Gastroesophageal sphincter (tissue), 4 donors: ENCODE data around the gene MS4A4E. TPM values are rescaled to one million over a fixed set of nuclear protein-coding genes. Genes with fewer than 3 reads are reported as not detected.
"Not testable (repeated sequence)": the region's sequence is repeated elsewhere in the genome, so short reads cannot be mapped to it uniquely, and the experiment has no call there.

Source experiments
- ATAC-seq: fragments of 150-250 bp; one replicate; pipeline ENCODE4 v1.9.1; 2016; ENCODE audit warnings: mild to moderate bottlenecking, moderate library complexity
- H3K27ac ChIP-seq, 4 donors: fragments of 200-600 bp; sonication (generic) in 3 of 4; 1 replicate in 3 of 4; 2 replicates in 1 of 4; pipeline ENCODE4 v1.5.1; 2016 to 2019
- H3K27me3 ChIP-seq: fragments of 200-600 bp; sonication (generic); one replicate; pipeline ENCODE4 v1.5.1; 2019
- H3K36me3 ChIP-seq, 2 donors: fragments of 200-600 bp; sonication (generic); one replicate each; pipeline ENCODE4 v1.5.1; 2019; ENCODE audit warnings: control low read depth in 1 of 2
- H3K4me1 ChIP-seq, 3 donors: fragments of 200-600 bp; sonication (generic); 1 replicate in 2 of 3; 2 replicates in 1 of 3; pipeline ENCODE4 v1.5.1; 2016 to 2019; ENCODE audit warnings: control low read depth in 2 of 3
- H3K4me3 ChIP-seq, 2 donors: fragments of 200-600 bp; sonication (generic); one replicate each; pipeline ENCODE4 v1.5.1; 2019; ENCODE audit warnings: mild to moderate bottlenecking in 1 of 2, moderate library complexity in 1 of 2
- H3K9me3 ChIP-seq, 3 donors: fragments of 200-600 bp; sonication (generic); one replicate each; pipeline ENCODE4 v1.5.1; 2017 to 2019; ENCODE audit warnings: control low read depth in 2 of 3
- CTCF ChIP-seq, 4 experiments: fragments of 200-600 bp in 2 of 4; fragments of 450-650 bp in 2 of 4; sonication (generic) in 1 of 4; IDR thresholded peaks; one replicate each; pipeline ENCODE4 v1.5.1; 2017 to 2019; ENCODE audit warnings: antibody characterized with exemption in 4 of 4, mild to moderate bottlenecking in 2 of 4, moderate library complexity in 2 of 4
- EP300 ChIP-seq: sonication (generic); formaldehyde crosslinking; IDR thresholded peaks from one replicate; pipeline ENCODE4 v1.6.1; 2017; ENCODE audit warnings: antibody characterized with exemption, mild to moderate bottlenecking
- POLR2A ChIP-seq, 2 donors: fragments of 450-650 bp; IDR thresholded peaks; one replicate each; pipeline ENCODE4 v1.6.1; 2017; ENCODE audit warnings: antibody characterized with exemption in 2 of 2, mild to moderate bottlenecking in 2 of 2, moderate library complexity in 1 of 2
- POLR2AphosphoS5 ChIP-seq: sonication (generic); formaldehyde crosslinking; IDR thresholded peaks from one replicate; pipeline ENCODE4 v1.6.1; 2017; ENCODE audit warnings: antibody characterized with exemption
- WGBS, 2 donors: methylation state at CpG; one replicate each; pipeline ENCODE4 v1.1.5; 2018; ENCODE audit warnings: low coverage in 1 of 2; 5-methylcytosine and 5-hydroxymethylcytosine counted together
- small RNA-seq, 4 donors: library from RNA; depleted of rRNA; stranded (forward); fragments of <200 nt; gene quantifications; one replicate each; pipeline ENCODE3, GENCODE V24; 2016
- total RNA-seq, 4 donors: library from RNA; depleted of rRNA; stranded (reverse); fragments of >200 nt; gene quantifications; one replicate each; pipeline ENCODE4 v1.1.0, GENCODE V29; 2016

Gene MS4A4E
- total RNA-seq, 4 donors from 2014 or later, result 3.0 to 8.2 (median 3.9) TPM; not detected in 1

DNA sequence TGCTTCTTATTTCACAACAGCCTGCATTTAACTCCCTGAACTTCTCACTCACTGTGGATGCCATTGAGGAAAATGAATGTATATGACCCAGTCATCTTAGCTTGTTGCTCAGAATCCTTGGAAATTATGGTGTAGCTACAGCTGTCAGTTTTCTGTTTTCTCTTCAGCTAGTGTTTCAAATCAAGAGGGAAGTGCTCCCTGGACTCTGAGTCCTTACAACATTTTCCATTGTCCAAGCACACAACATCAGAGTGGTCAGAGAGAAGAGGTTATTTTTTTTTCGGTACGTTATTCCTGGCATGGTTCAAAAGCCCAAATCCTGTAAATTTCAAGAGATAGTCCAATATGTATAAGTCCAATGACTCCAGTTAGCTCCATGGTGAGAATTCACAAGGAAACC, 83.7 kb downstream of the MS4A4E start:
- TF ChIP-seq EP300 (no peak), POLR2A (IDR thresholded peaks at IDR 0.05) (no peak), POLR2AphosphoS5 (no peak), CTCF (IDR thresholded peaks at IDR 0.05) (no peak)
- Histone ChIP-seq H3K9me3 (no peaks in the 10 kb centered on the region), H3K4me3 (no peak overlapping the region), H3K27ac (no peak overlapping the region), H3K36me3 (no peaks in the 10 kb centered on the region), H3K27me3 (no peaks in the 10 kb centered on the region), H3K4me1 (no peaks in the 10 kb centered on the region)
- ATAC-seq, result no peak
- WGBS, 2 donors, result 33 to 74% methylated on average over 2 of the region's 2 CpGs

- Histone ChIP-seq H3K27ac (no peak overlapping the region), H3K4me1 (no peaks in the 10 kb centered on the region), H3K27me3 (no peaks in the 10 kb centered on the region), H3K9me3 (no peaks in the 10 kb centered on the region), H3K36me3 (no peaks in the 10 kb centered on the region), H3K4me3 (no peak overlapping the region)
- 71 to 72% methylated on average over 3 of the region's 3 CpGs for whole genome bisulfite sequencing, 2 donors
- no peak for ATAC-seq
- TF ChIP-seq EP300 (no peak), POLR2A (IDR thresholded peaks at IDR 0.05) (no peak), CTCF (IDR thresholded peaks at IDR 0.05) (no peak), POLR2AphosphoS5 (no peak)
Observed at GRCh38 chr11:60158636-60159035, 84.3 kb downstream of the MS4A4E start.

GRCh38 chr11:60155931-60156330, 87.0 kb downstream of the MS4A4E start:
- Histone ChIP-seq H3K27ac (no peak overlapping the region), H3K4me3 (no peak overlapping the region), H3K4me1 (no peaks in the 10 kb centered on the region), H3K27me3 (no peaks in the 10 kb centered on the region), H3K9me3 (no peaks in the 10 kb centered on the region), H3K36me3 (no peaks in the 10 kb centered on the region)
- no peak for TF ChIP-seq CTCF (IDR thresholded peaks at IDR 0.05)
- no peak for TF ChIP-seq EP300
- no peak for TF ChIP-seq POLR2AphosphoS5
- TF ChIP-seq POLR2A (IDR thresholded peaks at IDR 0.05), result no peak
- 63 to 83% methylated on average over 3 of the region's 3 CpGs for WGBS, 2 donors
- ATAC-seq, result no peak

DNA sequence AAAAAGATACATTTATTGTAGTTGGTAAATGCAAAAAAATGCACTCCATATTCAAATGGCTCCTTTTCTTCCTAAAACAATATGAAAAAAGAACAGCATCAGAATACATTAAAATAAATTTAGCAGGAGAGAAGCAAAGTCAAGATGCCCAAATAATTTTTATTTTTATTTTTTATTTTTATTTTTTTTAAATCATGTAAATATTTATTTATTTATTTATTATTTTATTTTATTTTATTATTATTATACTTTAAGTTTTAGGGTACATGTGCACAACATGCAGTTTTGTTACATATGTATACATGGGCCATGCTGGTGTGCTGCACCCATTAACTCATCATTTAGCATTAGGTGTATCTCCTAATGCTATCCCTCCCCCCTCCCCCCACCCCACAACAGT, 90.2 kb downstream of the MS4A4E start:
- ATAC-seq, H3K4me1 ChIP-seq, H3K9me3 ChIP-seq, H3K27ac ChIP-seq, H3K36me3 ChIP-seq, H3K4me3 ChIP-seq, H3K27me3 ChIP-seq: not testable (repeated sequence)

DNA sequence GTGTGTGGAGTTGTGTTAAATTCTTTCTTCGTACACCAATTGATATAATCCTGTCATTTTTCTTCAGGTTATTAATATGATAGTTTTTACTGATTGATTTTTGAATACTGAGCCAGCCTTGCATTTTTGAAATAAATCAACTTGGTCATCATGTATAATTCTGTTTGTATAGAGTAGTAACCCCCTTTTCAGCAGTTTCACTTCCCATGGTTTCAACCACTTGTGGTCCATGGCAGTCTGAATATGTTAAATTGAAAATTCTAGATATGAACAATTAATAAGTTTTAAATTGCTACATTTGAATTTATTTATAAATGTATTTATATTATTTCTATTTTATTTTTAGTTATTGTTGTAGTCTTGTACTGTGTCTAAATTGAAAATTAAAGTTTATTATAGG, 92.7 kb downstream of the MS4A4E start:
- WGBS, 2 donors, result 60 to 77% methylated on average over 1 of the region's 1 CpG
- Histone ChIP-seq H3K4me3 (no peak overlapping the region), H3K36me3 (no peaks in the 10 kb centered on the region), H3K27ac (no peak overlapping the region), H3K27me3 (no peaks in the 10 kb centered on the region), H3K4me1 (no peaks in the 10 kb centered on the region), H3K9me3 (no peaks in the 10 kb centered on the region)
- TF ChIP-seq POLR2AphosphoS5, result no peak
- no peak for TF ChIP-seq EP300
- TF ChIP-seq CTCF (IDR thresholded peaks at IDR 0.05), result no peak
- no peak for TF ChIP-seq POLR2A (IDR thresholded peaks at IDR 0.05)
- no peak for ATAC-seq

Small RNA genes lying within 50 kb of the gene (small RNA-seq; reads per million reads assigned to genes)
- 0.45 to 1.0 (median 0.58) reads per million in 4 donors for gene MIR6503

Other genes with a start within 250 kb of the MS4A4E start
- not detected for gene OOSP4B, start 226.0 kb downstream of the MS4A4E start, total RNA-seq
- not detected for gene OOSP2, start 202.7 kb downstream of the MS4A4E start, total RNA-seq
- gene MS4A3, start 186.5 kb downstream of the MS4A4E start, total RNA-seq, result not detected
- gene MS4A2, start 154.5 kb downstream of the MS4A4E start, total RNA-seq, result 1 to 10 TPM in 3 of 4 donors, not detected in 1; 1.2 to 4.7 (median 1.7) TPM
- gene MS4A6A, start 60.1 kb downstream of the MS4A4E start, total RNA-seq, result 100 to 1,000 TPM in 2 of 4 donors, 10 to 100 TPM in 2; 27.5 to 137 (median 74.3) TPM
- gene MS4A4A, start 37.5 kb upstream of the MS4A4E start, total RNA-seq, result 10 to 100 TPM; 10.5 to 65.7 (median 25.8) TPM
- gene MS4A6E, start 84.1 kb upstream of the MS4A4E start, total RNA-seq, result not detected
- gene MS4A7, start 135.4 kb upstream of the MS4A4E start, total RNA-seq, result 10 to 100 TPM; 15.0 to 34.2 (median 23.5) TPM
- 1 to 10 TPM; 1.3 to 2.4 (median 1.6) TPM for gene MS4A14, start 153.3 kb upstream of the MS4A4E start, total RNA-seq
- gene MS4A5, start 186.4 kb upstream of the MS4A4E start, total RNA-seq, result not detected
- gene MS4A1, start 212.7 kb upstream of the MS4A4E start, total RNA-seq, result under 1 TPM in 2 of 4 donors, not detected in 2; 0.12 to 0.40 TPM
- gene MS4A12, start 249.6 kb upstream of the MS4A4E start, total RNA-seq, result not detected